Measurements from ENCODE around the gene CCT5. TPM values are rescaled to one million over a fixed set of nuclear protein-coding genes. Genes with fewer than 3 reads are reported as not detected.
"Not testable (repeated sequence)": the region's sequence is repeated elsewhere in the genome, so short reads cannot be mapped to it uniquely, and the experiment has no call there.

The CCT5 gene
- total RNA-seq, 5 donors from 2014 or later (not counting 1 experiment from before 2014, with no cell fraction given): 63.3 to 111 (median 105) TPM

DNA sequence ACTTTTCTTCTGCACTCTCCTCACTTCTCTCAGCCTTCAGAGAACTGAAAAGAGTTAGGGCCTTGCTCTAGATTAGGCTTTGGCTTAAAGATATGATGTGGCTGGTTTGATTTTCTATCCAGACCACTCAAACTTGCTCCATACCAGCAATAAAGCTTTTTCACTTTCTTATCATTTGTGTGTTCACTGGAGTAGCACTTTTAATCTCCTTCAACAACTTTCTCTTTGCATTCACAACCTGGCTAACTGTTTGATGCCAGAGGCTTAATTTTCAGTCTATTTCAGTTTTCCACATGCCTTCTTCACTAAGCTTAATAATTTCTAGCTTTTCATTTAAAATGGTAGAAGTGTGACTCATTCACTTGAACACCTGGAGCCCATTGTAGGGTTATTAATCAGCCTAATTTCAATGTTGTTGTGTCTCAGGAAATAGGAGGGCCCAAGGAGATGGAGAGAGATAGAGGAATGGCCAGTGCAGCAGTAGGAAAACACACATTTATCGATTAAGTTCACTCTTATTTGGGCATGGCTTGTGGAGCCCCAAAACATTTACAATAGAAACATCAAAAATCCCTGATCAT, 6.3 kb upstream of the CCT5 start:
- H3K27me3 ChIP-seq (replicated peaks in 1 of 2; ENCODE audit: control insufficient read depth in 2 of 2, extremely low read depth in 1 of 2, insufficient read depth in 2 of 2, low read length in 1 of 2): no peaks in the 10 kb centered on the region
- no peaks in the 10 kb centered on the region for H3K9me3 ChIP-seq
- CTCF ChIA-PET: no interaction called here
- no CpG with 5 or more reads among the region's 1 CpG for WGBS (ENCODE audit: insufficient coverage)
- H3K4me1 ChIP-seq (ENCODE audit: control insufficient read depth in 1 of 2, extremely low read depth in 1 of 2, insufficient read depth in 2 of 2, low read length in 2 of 2): peaks cover 4 to 5% of the 10 kb centered on the region in 2 experiments
- Mint-ChIP-seq H3K27me3 (no peaks in the 10 kb centered on the region), H3K9me3 (no peaks in the 10 kb centered on the region), H3K36me3 (peaks cover 6% of the 10 kb centered on the region), H3K27ac (no peak overlapping the region), H3K4me1 (peaks cover 12 to 14% (median 13%) of the 10 kb centered on the region in 3 donors), H3K4me3 (no peak overlapping the region)
- DNase-seq (no peak), ATAC-seq (replicated peaks in 1 of 4) (no peak)
- POLR2A ChIA-PET: no interaction called here
- H3K4me3 ChIP-seq (ENCODE audit: control insufficient read depth in 1 of 2, extremely low read depth in 1 of 2, low read length in 1 of 2): no peak overlapping the region
- peaks cover 0 to under 1% of the 10 kb centered on the region in 2 donors for H3K36me3 ChIP-seq (ENCODE audit: control insufficient read depth in 2 of 2, extremely low read depth in 1 of 2, insufficient read depth in 1 of 2, low read length in 1 of 2)
- no peak overlapping the region for H3K27ac ChIP-seq (ENCODE audit: low read length)

DNA sequence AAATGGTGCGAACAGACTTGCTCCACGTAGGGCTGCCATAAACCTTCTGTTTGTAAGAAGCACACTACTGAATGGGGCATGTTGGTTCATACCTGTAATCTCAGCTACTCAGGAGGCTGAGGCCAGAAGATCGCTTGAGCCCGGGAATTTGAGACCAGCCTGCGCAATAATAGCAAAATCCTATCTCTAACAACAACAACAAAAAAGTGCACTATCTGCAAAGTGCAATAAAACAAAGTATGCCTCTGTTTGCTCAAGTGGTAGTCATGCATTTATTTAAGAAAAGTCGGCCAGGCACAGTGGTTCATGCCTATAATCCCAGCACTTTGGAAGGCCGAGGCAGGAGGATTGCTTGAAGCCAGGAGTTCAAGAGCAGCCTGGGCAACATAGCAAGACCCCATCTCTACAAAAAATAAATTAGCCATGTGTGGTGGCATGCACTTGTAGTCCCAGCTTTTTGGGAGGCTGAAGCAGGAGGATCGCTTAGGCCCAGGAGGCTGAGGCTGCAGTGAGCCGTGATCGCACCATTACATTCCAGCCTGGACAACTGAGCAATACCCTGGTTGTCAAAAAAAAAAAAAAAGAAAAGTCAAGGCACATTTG, 5.6 kb upstream of the CCT5 start:
- Histone ChIP-seq H3K36me3 (ENCODE audit: control insufficient read depth in 2 of 2, extremely low read depth in 1 of 2, insufficient read depth in 1 of 2, low read length in 1 of 2) (no peaks in the 10 kb centered on the region), H3K4me1 (ENCODE audit: control insufficient read depth in 1 of 2, extremely low read depth in 1 of 2, insufficient read depth in 2 of 2, low read length in 2 of 2) (peaks cover 8 to 10% of the 10 kb centered on the region in 2 experiments), H3K4me3 (ENCODE audit: control insufficient read depth in 1 of 2, extremely low read depth in 1 of 2, low read length in 1 of 2) (no peak overlapping the region), H3K27ac (ENCODE audit: low read length) (no peak overlapping the region), H3K9me3 (no peaks in the 10 kb centered on the region), H3K27me3 (replicated peaks in 1 of 2; ENCODE audit: control insufficient read depth in 2 of 2, extremely low read depth in 1 of 2, insufficient read depth in 2 of 2, low read length in 1 of 2) (no peaks in the 10 kb centered on the region)
- no peak for ATAC-seq (replicated peaks in 1 of 4)
- no peaks in the 10 kb centered on the region for H3K27me3 Mint-ChIP-seq
- no peak for DNase-seq
- no peak overlapping the region for H3K4me3 Mint-ChIP-seq
- peaks cover 15 to 20% (median 15%) of the 10 kb centered on the region in 3 donors for H3K4me1 Mint-ChIP-seq
- H3K36me3 Mint-ChIP-seq: peaks cover 3% of the 10 kb centered on the region
- WGBS (ENCODE audit: insufficient coverage): 97% methylated on average over 7 of the region's 10 CpGs
- no peak overlapping the region for H3K27ac Mint-ChIP-seq
- POLR2A ChIA-PET: no interaction called here
- CTCF ChIA-PET: no interaction called here
- H3K9me3 Mint-ChIP-seq: no peaks in the 10 kb centered on the region

DNA sequence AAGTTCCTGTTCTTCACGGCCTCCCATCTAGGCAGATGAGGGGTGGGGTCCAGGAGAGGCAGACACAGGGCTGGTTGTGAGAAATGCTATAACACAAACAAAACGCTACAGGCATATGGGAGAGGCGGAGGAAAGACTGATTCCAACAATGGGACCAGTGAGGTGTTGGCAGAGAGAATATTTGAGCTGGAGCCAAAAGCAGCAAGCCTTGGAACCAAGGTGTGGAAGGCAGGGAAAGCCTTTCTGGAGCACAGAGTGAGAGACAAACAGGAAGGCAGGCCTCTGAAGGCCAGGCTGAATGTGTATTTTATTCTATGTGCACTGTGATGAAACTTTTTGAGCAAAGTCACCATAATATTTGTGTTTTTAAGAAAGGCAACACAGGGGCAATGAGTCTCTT, 3.3 kb upstream of the CCT5 start:
- ChIA-PET CTCF (interaction anchor here (0.5 to 0.6 kb wide), 2 partner anchors 10 to 102 kb away, joined by 3 to 4 read pairs; no protein-coding TSS in a partner anchor), POLR2A (no interaction called here)
- no peaks in the 10 kb centered on the region for H3K27me3 Mint-ChIP-seq
- Histone ChIP-seq H3K9me3 (no peaks in the 10 kb centered on the region), H3K36me3 (ENCODE audit: control insufficient read depth in 2 of 2, extremely low read depth in 1 of 2, insufficient read depth in 1 of 2, low read length in 1 of 2) (no peaks in the 10 kb centered on the region), H3K4me1 (ENCODE audit: control insufficient read depth in 1 of 2, extremely low read depth in 1 of 2, insufficient read depth in 2 of 2, low read length in 2 of 2) (peaks cover 19 to 20% of the 10 kb centered on the region in 2 experiments), H3K27me3 (replicated peaks in 1 of 2; ENCODE audit: control insufficient read depth in 2 of 2, extremely low read depth in 1 of 2, insufficient read depth in 2 of 2, low read length in 1 of 2) (no peaks in the 10 kb centered on the region), H3K27ac (ENCODE audit: low read length) (no peak overlapping the region), H3K4me3 (ENCODE audit: control insufficient read depth in 1 of 2, extremely low read depth in 1 of 2, low read length in 1 of 2) (no peak overlapping the region)
- DNase-seq: no peak
- 93% methylated on average over 2 of the region's 3 CpGs for WGBS (ENCODE audit: insufficient coverage)
- H3K4me3 Mint-ChIP-seq: no peak overlapping the region
- H3K27ac Mint-ChIP-seq: no peak overlapping the region
- H3K9me3 Mint-ChIP-seq: no peaks in the 10 kb centered on the region
- no peak for ATAC-seq (replicated peaks in 1 of 4)
- no peaks in the 10 kb centered on the region for H3K36me3 Mint-ChIP-seq
- peaks cover 25 to 32% (median 29%) of the 10 kb centered on the region in 3 donors for H3K4me1 Mint-ChIP-seq

DNA sequence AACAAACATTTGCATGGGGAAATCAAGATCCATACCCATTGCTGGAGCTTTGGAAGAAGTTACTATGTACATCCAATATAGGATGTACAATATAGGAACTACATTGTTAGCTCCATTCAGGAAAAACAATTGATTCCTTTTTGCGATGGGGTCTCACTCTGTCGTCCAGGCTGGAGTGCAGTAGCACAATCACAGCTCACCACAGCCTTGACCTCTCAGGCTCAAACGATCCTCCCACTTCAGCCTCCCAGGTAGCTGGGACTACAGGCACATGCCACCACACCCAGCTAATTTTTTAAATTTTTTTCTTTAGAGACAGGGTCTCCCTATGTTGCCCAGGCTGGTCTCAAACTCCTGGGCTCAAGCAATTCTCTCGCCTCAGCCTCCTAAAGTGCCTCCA, 2.9 kb upstream of the CCT5 start:
- CTCF ChIA-PET: interaction anchor here (0.5 to 0.6 kb wide), 2 partner anchors 10 to 101 kb away, joined by 3 to 4 read pairs; no protein-coding TSS in a partner anchor
- not testable (repeated sequence) for H3K27ac Mint-ChIP-seq

GRCh38 chr5:10248378-10249260, 1.5 kb upstream of the CCT5 start:
- Histone ChIP-seq H3K4me1 (ENCODE audit: control insufficient read depth in 1 of 2, extremely low read depth in 1 of 2, insufficient read depth in 2 of 2, low read length in 2 of 2) (peaks cover 22 to 37% of the 10 kb centered on the region in 2 experiments), H3K36me3 (ENCODE audit: control insufficient read depth in 2 of 2, extremely low read depth in 1 of 2, insufficient read depth in 1 of 2, low read length in 1 of 2) (peaks cover 0 to 3% of the 10 kb centered on the region in 2 donors), H3K27me3 (replicated peaks in 1 of 2; ENCODE audit: control insufficient read depth in 2 of 2, extremely low read depth in 1 of 2, insufficient read depth in 2 of 2, low read length in 1 of 2) (no peaks in the 10 kb centered on the region), H3K27ac (ENCODE audit: low read length) (peak overlapping the region; percentile 98), H3K9me3 (no peaks in the 10 kb centered on the region), H3K4me3 (ENCODE audit: control insufficient read depth in 1 of 2, extremely low read depth in 1 of 2, low read length in 1 of 2) (peak overlapping the region; percentile 99)
- no peak for ATAC-seq (replicated peaks in 1 of 4)
- no peaks in the 10 kb centered on the region for H3K27me3 Mint-ChIP-seq
- 53% methylated on average over 23 of the region's 29 CpGs for WGBS (ENCODE audit: insufficient coverage)
- peaks cover 39 to 47% (median 39%) of the 10 kb centered on the region in 3 donors for H3K4me1 Mint-ChIP-seq
- peak overlapping the region; percentile 86 to 92 (median 86) for H3K4me3 Mint-ChIP-seq
- H3K27ac Mint-ChIP-seq: peak overlapping the region; percentile 99
- CTCF ChIA-PET: interaction anchor here in 1 of 2 donors (1.3 kb wide), 1 partner anchor 379 kb away, joined by 5 read pairs; no protein-coding TSS in a partner anchor
- H3K9me3 Mint-ChIP-seq: no peaks in the 10 kb centered on the region
- H3K36me3 Mint-ChIP-seq: no peaks in the 10 kb centered on the region
- DNase-seq: peak in 1 of 35 experiments; percentile 6
- POLR2A ChIA-PET: interaction anchor here in 1 of 2 donors (1.0 kb wide), 1 partner anchor 105 kb away, joined by 10 read pairs; the partner anchor contains the start of gene MARCHF6

More for the DNA sequence above, 2.9 kb upstream of the CCT5 start:
- POLR2A ChIA-PET; H3K27me3 Mint-ChIP-seq; ATAC-seq (replicated peaks in 1 of 4); H3K9me3 Mint-ChIP-seq; H3K9me3 ChIP-seq; H3K4me3 ChIP-seq (ENCODE audit: control insufficient read depth in 1 of 2, extremely low read depth in 1 of 2, low read length in 1 of 2); H3K36me3 Mint-ChIP-seq; DNase-seq; H3K36me3 ChIP-seq (ENCODE audit: control insufficient read depth in 2 of 2, extremely low read depth in 1 of 2, insufficient read depth in 1 of 2, low read length in 1 of 2); H3K27me3 ChIP-seq (replicated peaks in 1 of 2; ENCODE audit: control insufficient read depth in 2 of 2, extremely low read depth in 1 of 2, insufficient read depth in 2 of 2, low read length in 1 of 2); H3K4me3 Mint-ChIP-seq; H3K27ac ChIP-seq (ENCODE audit: low read length): not testable (repeated sequence)
- WGBS (ENCODE audit: insufficient coverage): 98% methylated on average over 4 of the region's 4 CpGs
- H3K4me1 Mint-ChIP-seq: peaks cover 30 to 37% (median 34%) of the 10 kb centered on the region in 3 donors
- peaks cover 22 to 25% of the 10 kb centered on the region in 2 experiments for H3K4me1 ChIP-seq (ENCODE audit: control insufficient read depth in 1 of 2, extremely low read depth in 1 of 2, insufficient read depth in 2 of 2, low read length in 2 of 2)

DNA sequence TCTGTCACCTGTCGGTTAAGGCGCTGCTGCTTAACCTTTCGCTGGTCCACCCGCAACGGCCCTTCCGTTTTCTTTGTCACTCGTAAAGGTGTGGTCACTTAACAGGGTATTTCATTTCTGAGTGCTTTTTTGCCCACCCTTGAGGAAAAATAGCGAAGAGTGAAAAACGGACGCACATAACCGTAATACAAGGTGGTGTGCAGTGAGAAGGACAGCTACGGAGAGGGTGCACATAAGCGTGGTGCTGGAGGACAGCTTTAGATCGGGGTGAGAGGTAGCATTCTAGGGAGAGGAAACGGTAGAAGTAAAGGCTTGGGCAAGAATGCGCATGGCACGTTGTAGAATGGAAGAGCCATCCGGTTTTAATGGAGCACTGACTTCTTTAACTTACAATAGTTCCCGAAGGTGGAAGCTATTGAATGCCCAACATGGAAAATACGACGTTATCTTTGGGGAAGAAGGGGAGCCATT, 761 bp downstream of the CCT5 start:
- CTCF ChIA-PET: interaction anchor here in 1 of 2 donors (1.7 kb wide), 1 partner anchor 107 kb away, joined by 4 read pairs; no protein-coding TSS in a partner anchor
- Mint-ChIP-seq H3K4me1 (peaks cover 52 to 63% (median 53%) of the 10 kb centered on the region in 3 donors), H3K27me3 (no peaks in the 10 kb centered on the region), H3K9me3 (no peaks in the 10 kb centered on the region), H3K27ac (peak overlapping the region; percentile 44 to 46), H3K4me3 (peak overlapping the region; percentile 86 to 92 (median 86)), H3K36me3 (peaks cover 17% of the 10 kb centered on the region)
- Histone ChIP-seq H3K4me1 (ENCODE audit: control insufficient read depth in 1 of 2, extremely low read depth in 1 of 2, insufficient read depth in 2 of 2, low read length in 2 of 2) (peaks cover 22 to 38% of the 10 kb centered on the region in 2 experiments), H3K4me3 (ENCODE audit: control insufficient read depth in 1 of 2, extremely low read depth in 1 of 2, low read length in 1 of 2) (peak overlapping the region; percentile 99), H3K27me3 (replicated peaks in 1 of 2; ENCODE audit: control insufficient read depth in 2 of 2, extremely low read depth in 1 of 2, insufficient read depth in 2 of 2, low read length in 1 of 2) (no peaks in the 10 kb centered on the region), H3K36me3 (ENCODE audit: control insufficient read depth in 2 of 2, extremely low read depth in 1 of 2, insufficient read depth in 1 of 2, low read length in 1 of 2) (peaks cover 3 to 16% of the 10 kb centered on the region in 2 donors), H3K27ac (ENCODE audit: low read length) (no peak overlapping the region), H3K9me3 (no peaks in the 10 kb centered on the region)
- POLR2A ChIA-PET: interaction anchor here (0.5 to 1.0 kb wide), 2 partner anchors 103 to 168 kb away, joined by 3 read pairs; partner anchors contain the start of gene MARCHF6 (in 1 of the 2)
- DNase-seq (peak in 18 of 35 experiments; percentile 4 to 47 (median 14)), ATAC-seq (replicated peaks in 1 of 4) (peak; percentile 27 to 37 (median 31))
- 2% methylated on average over 15 of the region's 21 CpGs for WGBS (ENCODE audit: insufficient coverage)

Data from T-cell (primary cell).